GM12878 (cell line): Measurements from ENCODE around the gene C10orf105. TPM values are rescaled to one million over a fixed set of nuclear protein-coding genes. Genes with fewer than 3 reads are reported as not detected.

Experiments used
- PKNOX1 ChIP-seq: fragments of 450-650 bp; IDR thresholded peaks from 2 replicates; pipeline ENCODE4 v1.6.1; 2016; ENCODE audit warnings: mild to moderate bottlenecking
- polyA plus RNA-seq, 11 experiments: library from polyadenylated mRNA; depleted of rRNA in 4 of 11; unstranded in 6 of 11; stranded (reverse) in 5 of 11; fragments of >200 nt; fragmentation: Nextera tagmentation in 4 of 11; fragmentation: Illumina TruSeq in 1 of 11; extraction: Ambion mirVana in 4 of 11; extraction: Trizol in 1 of 11; gene quantifications; 1 replicate in 1 of 11; 2 replicates in 10 of 11; pipeline versions ENCODE4 v1.2.1 to v1.2.3, GENCODE V29; 2011 to 2016; ENCODE audit warnings: inconsistent platforms in 2 of 11, missing spikeins in 2 of 11, low read depth in 1 of 11
- total RNA-seq, 4 experiments: library from RNA; depleted of rRNA in 3 of 4; stranded (reverse); fragments of >200 nt in 3 of 4; fragmentation: Illumina TruSeq in 1 of 4; extraction: Trizol in 1 of 4; gene quantifications; 2 replicates each; pipeline versions ENCODE4 v1.2.1 to v1.2.3, GENCODE V29; 2013 to 2021
- TF ChIP-seq, protein P1 (sequence below): IDR thresholded peaks from 2 replicates; pipeline ENCODE4 v1.6.1; 2012; ENCODE audit warnings: improper control_type of control experiment, low read depth, low read length; ENCODE audit not compliant: insufficient replicate concordance

C10orf105 gene
- total and polyA plus RNA-seq, 10 of the 15 experiments (the other 5 are each of a cell fraction or from before 2014, with no cell fraction given): 0.04 to 0.06 (median 0.05) TPM; not detected in 7

DNA sequence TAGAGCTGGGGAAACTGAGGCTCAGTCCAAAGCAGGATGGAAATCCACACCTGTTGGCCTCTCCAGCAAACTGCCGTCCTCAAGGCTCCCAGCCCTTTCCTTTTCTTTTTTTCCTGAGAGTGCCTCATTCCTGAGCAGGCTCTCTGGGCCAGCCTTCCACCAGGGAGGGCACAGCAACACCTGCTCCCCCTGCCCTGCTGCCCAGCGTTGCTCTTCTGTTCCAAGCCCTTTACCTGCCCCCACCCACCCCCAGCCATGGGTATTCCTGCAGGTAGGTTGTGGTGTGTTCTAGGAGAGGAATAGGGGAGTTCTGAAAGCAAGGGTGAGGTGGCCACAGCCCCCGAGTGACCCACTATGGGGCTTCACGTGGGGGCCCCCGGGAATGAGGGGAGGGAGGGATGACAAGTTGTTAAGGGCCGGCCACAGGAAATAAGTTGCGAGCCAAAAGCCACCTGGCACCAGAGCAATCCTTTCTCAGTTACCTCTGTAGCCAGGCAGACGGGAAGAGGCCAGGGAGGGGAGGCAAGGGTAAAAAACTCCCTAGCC is 34.5 kb upstream of the C10orf105 start (continued):
- TF ChIP-seq PKNOX1: no peak
- TF ChIP-seq, protein P1, sequence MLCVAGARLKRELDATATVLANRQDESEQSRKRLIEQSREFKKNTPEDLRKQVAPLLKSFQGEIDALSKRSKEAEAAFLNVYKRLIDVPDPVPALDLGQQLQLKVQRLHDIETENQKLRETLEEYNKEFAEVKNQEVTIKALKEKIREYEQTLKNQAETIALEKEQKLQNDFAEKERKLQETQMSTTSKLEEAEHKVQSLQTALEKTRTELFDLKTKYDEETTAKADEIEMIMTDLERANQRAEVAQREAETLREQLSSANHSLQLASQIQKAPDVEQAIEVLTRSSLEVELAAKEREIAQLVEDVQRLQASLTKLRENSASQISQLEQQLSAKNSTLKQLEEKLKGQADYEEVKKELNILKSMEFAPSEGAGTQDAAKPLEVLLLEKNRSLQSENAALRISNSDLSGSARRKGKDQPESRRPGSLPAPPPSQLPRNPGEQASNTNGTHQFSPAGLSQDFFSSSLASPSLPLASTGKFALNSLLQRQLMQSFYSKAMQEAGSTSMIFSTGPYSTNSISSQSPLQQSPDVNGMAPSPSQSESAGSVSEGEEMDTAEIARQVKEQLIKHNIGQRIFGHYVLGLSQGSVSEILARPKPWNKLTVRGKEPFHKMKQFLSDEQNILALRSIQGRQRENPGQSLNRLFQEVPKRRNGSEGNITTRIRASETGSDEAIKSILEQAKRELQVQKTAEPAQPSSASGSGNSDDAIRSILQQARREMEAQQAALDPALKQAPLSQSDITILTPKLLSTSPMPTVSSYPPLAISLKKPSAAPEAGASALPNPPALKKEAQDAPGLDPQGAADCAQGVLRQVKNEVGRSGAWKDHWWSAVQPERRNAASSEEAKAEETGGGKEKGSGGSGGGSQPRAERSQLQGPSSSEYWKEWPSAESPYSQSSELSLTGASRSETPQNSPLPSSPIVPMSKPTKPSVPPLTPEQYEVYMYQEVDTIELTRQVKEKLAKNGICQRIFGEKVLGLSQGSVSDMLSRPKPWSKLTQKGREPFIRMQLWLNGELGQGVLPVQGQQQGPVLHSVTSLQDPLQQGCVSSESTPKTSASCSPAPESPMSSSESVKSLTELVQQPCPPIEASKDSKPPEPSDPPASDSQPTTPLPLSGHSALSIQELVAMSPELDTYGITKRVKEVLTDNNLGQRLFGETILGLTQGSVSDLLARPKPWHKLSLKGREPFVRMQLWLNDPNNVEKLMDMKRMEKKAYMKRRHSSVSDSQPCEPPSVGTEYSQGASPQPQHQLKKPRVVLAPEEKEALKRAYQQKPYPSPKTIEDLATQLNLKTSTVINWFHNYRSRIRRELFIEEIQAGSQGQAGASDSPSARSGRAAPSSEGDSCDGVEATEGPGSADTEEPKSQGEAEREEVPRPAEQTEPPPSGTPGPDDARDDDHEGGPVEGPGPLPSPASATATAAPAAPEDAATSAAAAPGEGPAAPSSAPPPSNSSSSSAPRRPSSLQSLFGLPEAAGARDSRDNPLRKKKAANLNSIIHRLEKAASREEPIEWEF: no peak
- TF ChIP-seq, all 136 proteins: peak for 0
